T-helper 2 cell treated with Interferon-gamma antibody and Interleukin-4, amounts not matched to agents 5 μg/mL and 100 μg/mL, for 36 hours (primary cell): ENCODE results near the gene C17orf78.
"Not testable (repeated sequence)": the region's sequence is repeated elsewhere in the genome, so short reads cannot be mapped to it uniquely, and the experiment has no call there.

Experiments
- DNase-seq: peaks from one replicate; pipeline ENCODE4 v3.0.0; 2021; ENCODE audit warnings: low spot score
- H3K27ac Mint-ChIP-seq: one replicate; pipeline ENCODE4 v1.8.0; 2021; ENCODE audit warnings: mild to moderate bottlenecking, mixed read lengths
- H3K27me3 Mint-ChIP-seq: one replicate; pipeline ENCODE4 v1.8.0; 2021; ENCODE audit warnings: low read depth, mixed read lengths
- H3K36me3 Mint-ChIP-seq: one replicate; pipeline ENCODE4 v1.8.0; 2021; ENCODE audit warnings: low read depth, mixed read lengths
- H3K4me1 Mint-ChIP-seq: one replicate; pipeline ENCODE4 v1.8.0; 2021; ENCODE audit warnings: low read depth, mixed read lengths
- H3K4me3 Mint-ChIP-seq: one replicate; pipeline ENCODE4 v1.8.0; 2022; ENCODE audit warnings: mild to moderate bottlenecking, moderate library complexity, mixed read lengths
- H3K9me3 Mint-ChIP-seq: one replicate; pipeline ENCODE4 v1.8.0; 2021; ENCODE audit warnings: mixed read lengths

Gene C17orf78

DNA sequence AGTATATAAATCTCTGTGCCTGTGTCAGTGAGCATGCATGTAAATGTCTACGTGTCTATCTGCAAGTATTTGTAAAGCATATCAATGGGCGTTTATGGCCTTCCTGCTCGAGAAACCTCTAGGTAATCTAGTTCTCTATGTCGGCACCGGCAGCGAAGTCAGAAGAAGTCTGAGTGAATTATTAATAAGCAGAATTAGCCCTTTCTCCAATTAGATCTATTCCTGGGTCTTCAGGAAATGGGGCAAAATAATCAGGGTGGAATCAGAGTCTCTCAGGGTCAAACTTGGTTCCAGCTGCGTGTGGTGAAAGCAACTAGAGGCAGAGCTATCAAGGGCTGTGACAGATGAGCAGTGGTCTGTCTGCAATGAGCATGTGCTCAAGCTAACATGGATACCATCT, at the start of gene C17orf78:
Gene C17orf78, plus strand, starts transcription at position 280 of the 400 bp plus-strand sequence. Its CDS starts 108 bp downstream, at position 388.
- Mint-ChIP-seq H3K9me3 (no peaks in the 10 kb centered on the region), H3K27me3 (no peaks in the 10 kb centered on the region), H3K36me3 (no peaks in the 10 kb centered on the region), H3K4me3 (no peak within 1 kb of the TSS), H3K4me1 (peaks cover 5% of the 10 kb centered on the region), H3K27ac (no peak within 1 kb of the TSS)
- no peak for DNase-seq

DNA sequence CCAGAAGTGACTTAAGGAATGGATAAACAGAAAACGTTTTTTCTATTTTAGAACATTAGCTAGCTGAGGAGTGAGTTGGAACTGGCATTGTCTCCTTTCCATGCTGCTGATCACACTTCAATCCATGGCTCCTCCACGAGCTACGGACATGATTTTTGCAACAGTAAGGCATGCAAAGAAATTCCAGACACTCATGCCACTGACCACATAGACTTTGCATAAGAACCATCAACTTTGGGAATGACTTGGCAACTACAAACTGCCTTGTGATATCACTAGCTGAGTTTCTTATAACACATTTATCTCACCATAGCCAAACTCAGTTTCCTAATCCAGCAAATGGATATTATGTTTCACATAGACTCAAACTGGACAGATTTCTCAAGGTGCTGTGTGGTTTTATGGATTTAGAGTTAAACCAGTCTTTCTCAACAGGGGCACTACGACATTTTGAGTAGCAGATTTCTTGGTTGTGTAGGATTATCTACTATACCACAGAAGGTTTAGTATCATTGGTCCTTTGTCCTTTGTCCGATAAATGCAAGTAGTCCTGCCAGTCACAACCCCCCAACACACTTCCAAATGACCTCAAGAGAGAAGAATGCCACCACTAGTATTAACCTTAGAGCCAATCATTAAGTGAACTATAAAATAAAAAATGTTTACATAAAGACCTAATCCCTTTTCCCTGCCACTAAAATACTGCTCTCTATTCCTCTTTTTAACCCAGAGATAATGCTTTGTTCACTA, 48.3 kb upstream of the C17orf78 start:
- no peak overlapping the region for H3K4me3 Mint-ChIP-seq

DNA sequence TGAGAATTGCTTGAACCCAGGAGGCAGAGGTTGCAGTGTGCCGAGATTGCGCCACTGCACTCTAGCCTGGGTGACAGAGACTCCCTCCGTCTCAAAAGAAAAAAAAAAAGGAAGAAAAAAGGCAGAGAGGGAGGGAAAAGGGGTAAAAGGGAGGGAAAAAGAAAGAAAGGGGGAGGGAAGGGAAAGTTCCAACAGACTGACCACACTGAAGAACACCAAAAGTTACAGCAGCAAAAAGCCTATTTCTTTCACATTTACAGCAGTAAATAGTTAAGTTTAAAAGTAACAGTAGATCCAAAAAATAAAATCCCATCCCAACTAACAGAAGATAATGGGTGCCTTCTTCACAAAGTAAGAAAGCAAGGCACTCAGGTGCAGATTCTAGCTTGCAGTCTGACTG, 36.9 kb upstream of the C17orf78 start:
- Mint-ChIP-seq H3K9me3 (no peaks in the 10 kb centered on the region), H3K27me3 (no peaks in the 10 kb centered on the region), H3K4me3 (no peak overlapping the region), H3K4me1 (peaks cover 3% of the 10 kb centered on the region), H3K36me3 (peaks cover 23% of the 10 kb centered on the region), H3K27ac (no peak overlapping the region)
- DNase-seq = no peak

More for the DNA sequence above, 48.3 kb upstream of the C17orf78 start:
- H3K27me3 Mint-ChIP-seq = no peaks in the 10 kb centered on the region
- no peak overlapping the region for H3K27ac Mint-ChIP-seq
- H3K9me3 Mint-ChIP-seq = no peaks in the 10 kb centered on the region
- no peaks in the 10 kb centered on the region for H3K4me1 Mint-ChIP-seq
- peaks cover 30% of the 10 kb centered on the region for H3K36me3 Mint-ChIP-seq
- DNase-seq = no peak

DNA sequence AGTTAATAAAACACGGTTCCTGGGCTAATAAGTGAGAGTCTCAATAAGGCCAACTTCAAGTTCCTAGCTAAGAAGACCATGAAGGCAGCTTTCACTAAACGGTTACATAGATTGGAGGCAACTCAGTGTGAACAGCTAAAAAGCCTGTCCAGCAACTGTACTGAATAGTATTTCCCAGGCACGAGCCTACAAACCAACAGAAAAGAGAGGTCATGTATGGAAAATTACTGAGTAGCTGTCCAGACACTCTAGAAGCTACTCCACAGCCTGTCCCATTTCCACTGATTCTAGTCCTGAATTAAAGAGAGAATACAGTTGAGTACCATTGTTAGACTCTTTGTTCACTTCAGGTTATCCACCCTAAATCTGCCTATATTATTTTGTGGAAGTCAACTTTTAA, 36.5 kb upstream of the C17orf78 start:
- H3K9me3 Mint-ChIP-seq = no peaks in the 10 kb centered on the region
- no peak for DNase-seq
- H3K27ac Mint-ChIP-seq = no peak overlapping the region
- H3K36me3 Mint-ChIP-seq = peaks cover 23% of the 10 kb centered on the region
- H3K27me3 Mint-ChIP-seq = no peaks in the 10 kb centered on the region
- no peak overlapping the region for H3K4me3 Mint-ChIP-seq
- peaks cover 3% of the 10 kb centered on the region for H3K4me1 Mint-ChIP-seq

DNA sequence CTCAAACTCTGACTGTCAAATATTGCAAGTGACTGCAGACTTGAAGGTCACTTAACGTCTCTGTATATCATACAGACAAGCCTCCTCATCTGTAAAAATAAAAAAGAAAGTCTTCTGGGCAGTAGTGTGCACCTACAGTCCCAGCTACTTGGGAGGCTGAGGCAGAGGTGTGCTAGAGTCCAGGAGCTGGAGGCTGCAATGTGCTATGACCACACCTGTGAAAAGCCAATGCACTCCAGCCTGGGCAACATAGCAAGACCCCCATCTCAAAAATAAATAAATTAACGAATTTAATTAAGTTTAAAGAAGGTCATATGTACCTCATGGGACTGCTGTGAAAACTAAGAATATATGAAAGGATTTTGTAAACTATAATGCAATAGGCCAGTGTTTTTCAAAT, 35.0 kb upstream of the C17orf78 start:
- no peak overlapping the region for H3K4me3 Mint-ChIP-seq
- H3K27ac Mint-ChIP-seq = no peak overlapping the region
- peaks cover 13% of the 10 kb centered on the region for H3K4me1 Mint-ChIP-seq
- no peak for DNase-seq
- peaks cover 28% of the 10 kb centered on the region for H3K36me3 Mint-ChIP-seq
- H3K27me3 Mint-ChIP-seq = no peaks in the 10 kb centered on the region
- H3K9me3 Mint-ChIP-seq = no peaks in the 10 kb centered on the region

DNA sequence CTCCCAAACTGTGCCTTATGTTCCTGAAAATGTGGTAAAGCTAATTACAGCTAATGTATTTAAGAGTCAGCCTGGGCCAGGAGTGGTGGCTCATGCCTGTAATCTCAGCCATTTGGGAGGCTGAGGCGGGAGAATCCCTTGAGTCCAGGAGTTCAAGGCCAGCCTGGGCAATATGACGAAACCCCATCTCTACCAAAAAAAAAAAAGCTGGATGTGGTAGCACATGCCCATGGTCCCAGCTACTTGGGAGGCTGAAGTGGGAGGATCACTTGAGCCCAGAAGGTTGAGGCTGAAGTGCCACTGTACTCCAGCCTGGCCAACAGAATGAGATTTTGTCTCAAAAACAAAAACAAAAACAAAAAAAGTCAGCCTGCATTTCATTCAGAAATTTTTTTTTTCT, 33.2 kb upstream of the C17orf78 start:
- Mint-ChIP-seq H3K4me1 (peaks cover 15% of the 10 kb centered on the region), H3K27ac (no peak overlapping the region), H3K36me3 (peaks cover 32% of the 10 kb centered on the region), H3K27me3 (no peaks in the 10 kb centered on the region), H3K4me3 (no peak overlapping the region), H3K9me3 (peaks cover 6% of the 10 kb centered on the region)
- no peak for DNase-seq

DNA sequence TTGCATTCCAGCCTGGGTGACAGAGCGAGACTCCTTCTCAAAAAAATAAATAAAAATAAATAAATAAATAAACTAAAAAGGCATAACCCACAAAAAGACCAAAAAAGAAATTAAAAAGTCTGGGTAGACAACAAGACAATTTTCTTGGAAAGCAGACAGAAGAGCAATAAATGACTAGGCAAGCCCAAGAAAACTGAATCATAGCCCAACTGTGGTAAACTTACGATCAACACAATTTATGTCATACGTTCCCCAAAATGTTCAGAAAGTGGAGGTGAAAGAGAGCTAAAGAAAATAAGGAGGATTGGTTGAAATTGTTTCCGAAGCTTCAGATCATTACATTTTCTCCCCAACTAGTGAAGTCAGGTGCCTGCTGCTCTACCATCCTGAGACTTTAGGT, 31.3 kb upstream of the C17orf78 start:
- H3K4me3 Mint-ChIP-seq = no peak overlapping the region
- H3K36me3 Mint-ChIP-seq = peaks cover 28% of the 10 kb centered on the region

GRCh38 chr17:37346863-37347402, 28.9 kb upstream of the C17orf78 start:
- not testable (repeated sequence) for H3K4me3 Mint-ChIP-seq, H3K9me3 Mint-ChIP-seq, H3K27ac Mint-ChIP-seq, H3K27me3 Mint-ChIP-seq, DNase-seq
- H3K4me1 Mint-ChIP-seq = peaks cover 12% of the 10 kb centered on the region
- peaks cover 25% of the 10 kb centered on the region for H3K36me3 Mint-ChIP-seq

More for the DNA sequence above, 31.3 kb upstream of the C17orf78 start:
- Mint-ChIP-seq H3K27me3 (no peaks in the 10 kb centered on the region), H3K4me1 (peaks cover 15% of the 10 kb centered on the region), H3K27ac (peak overlapping the region; percentile 2), H3K9me3 (peaks cover 6% of the 10 kb centered on the region)
- no peak for DNase-seq

- H3K9me3 Mint-ChIP-seq, DNase-seq, H3K27me3 Mint-ChIP-seq, H3K36me3 Mint-ChIP-seq: not testable (repeated sequence)
- Mint-ChIP-seq H3K4me1 (peaks cover 21% of the 10 kb centered on the region), H3K4me3 (peak overlapping the region; percentile 95), H3K27ac (peak overlapping the region; percentile 10)
Observed at GRCh38 chr17:37356796-37357569, 18.8 kb upstream of the C17orf78 start.

- H3K27ac Mint-ChIP-seq = peak overlapping the region; percentile 89
- DNase-seq = peak; percentile 33
Observed at GRCh38 chr17:37358098-37358829, 17.5 kb upstream of the C17orf78 start.

DNA sequence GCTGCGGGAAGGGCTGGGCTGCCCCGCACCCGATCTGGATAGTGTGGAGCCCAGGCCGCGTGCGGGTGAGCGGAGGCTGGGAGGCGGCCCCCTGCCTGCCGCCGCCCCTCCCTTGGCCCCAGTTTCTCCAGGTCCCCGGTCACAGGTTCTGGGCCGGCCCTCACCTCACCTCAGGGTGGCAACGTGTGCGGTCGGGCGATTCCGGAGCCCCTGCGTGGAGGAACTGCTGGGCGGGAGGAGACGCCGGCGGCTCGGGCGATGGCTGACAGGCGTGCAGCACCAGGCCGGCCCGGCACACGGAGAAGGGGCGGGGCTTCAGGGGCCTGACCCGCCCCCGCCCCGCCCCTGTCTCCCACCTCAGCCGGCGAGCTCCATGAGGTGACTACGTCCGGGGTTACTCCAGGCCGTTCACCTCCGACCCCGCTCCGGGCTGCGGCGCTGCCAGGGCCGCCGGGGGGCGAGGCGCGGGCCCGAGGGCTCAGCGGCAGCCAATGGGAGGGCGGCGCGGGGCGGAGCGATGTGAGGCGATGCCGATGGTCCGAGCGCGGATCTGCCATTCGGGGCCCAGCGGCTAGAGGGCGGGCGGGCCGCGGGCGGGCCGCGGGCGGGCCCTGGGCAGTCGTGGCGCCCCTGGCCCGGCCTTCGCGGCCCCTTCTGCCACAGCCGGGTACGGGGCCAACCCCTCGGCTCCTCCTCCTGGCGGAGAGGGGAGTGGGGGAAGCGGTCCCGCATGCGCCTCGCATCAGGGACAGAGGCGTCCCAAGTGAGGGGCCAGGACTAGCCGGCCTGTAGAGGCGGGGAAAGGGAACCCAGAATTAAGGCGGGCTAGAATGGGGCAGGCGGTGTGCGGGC, 16.7 kb upstream of the C17orf78 start:
- H3K4me3 Mint-ChIP-seq = peak overlapping the region; percentile 95
- peak; percentile 97 for DNase-seq
- H3K27me3 Mint-ChIP-seq = no peaks in the 10 kb centered on the region
- peaks cover 21% of the 10 kb centered on the region for H3K4me1 Mint-ChIP-seq
- no peaks in the 10 kb centered on the region for H3K9me3 Mint-ChIP-seq
- H3K36me3 Mint-ChIP-seq = no peaks in the 10 kb centered on the region
- peak overlapping the region; percentile 89 for H3K27ac Mint-ChIP-seq

More at GRCh38 chr17:37358098-37358829, 17.5 kb upstream of the C17orf78 start:
- H3K36me3 Mint-ChIP-seq = no peaks in the 10 kb centered on the region
- H3K9me3 Mint-ChIP-seq = no peaks in the 10 kb centered on the region
- peak overlapping the region; percentile 95 for H3K4me3 Mint-ChIP-seq
- H3K4me1 Mint-ChIP-seq = peaks cover 21% of the 10 kb centered on the region
- H3K27me3 Mint-ChIP-seq = no peaks in the 10 kb centered on the region

GRCh38 chr17:37359682-37360188, 16.1 kb upstream of the C17orf78 start:
- DNase-seq = no peak
- no peaks in the 10 kb centered on the region for H3K36me3 Mint-ChIP-seq
- H3K9me3 Mint-ChIP-seq = no peaks in the 10 kb centered on the region
- peaks cover 21% of the 10 kb centered on the region for H3K4me1 Mint-ChIP-seq
- no peaks in the 10 kb centered on the region for H3K27me3 Mint-ChIP-seq
- peak overlapping the region; percentile 77 for H3K27ac Mint-ChIP-seq
- peak overlapping the region; percentile 77 for H3K4me3 Mint-ChIP-seq

DNA sequence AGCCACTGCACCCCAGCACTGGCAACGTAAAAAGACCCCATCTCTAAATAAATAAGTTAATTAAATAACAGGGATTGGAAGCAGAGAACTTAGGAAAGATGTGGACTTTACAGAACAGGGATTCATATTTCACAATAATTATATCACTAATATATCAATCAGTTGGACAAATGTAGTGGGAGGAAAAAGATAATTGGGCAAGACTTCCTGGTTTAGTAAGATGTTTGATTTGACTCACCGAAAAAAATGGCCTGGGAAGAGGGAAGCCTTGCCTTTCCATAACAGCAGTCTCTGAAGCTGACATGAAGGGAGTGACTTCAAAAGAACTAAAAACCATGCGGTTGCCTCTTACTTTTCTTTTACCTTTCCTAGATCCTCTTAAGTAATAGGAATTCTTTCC, 15.2 kb upstream of the C17orf78 start:
- Mint-ChIP-seq H3K4me1 (peaks cover 21% of the 10 kb centered on the region), H3K36me3 (no peaks in the 10 kb centered on the region), H3K27me3 (no peaks in the 10 kb centered on the region), H3K9me3 (no peaks in the 10 kb centered on the region), H3K4me3 (no peak overlapping the region), H3K27ac (no peak overlapping the region)
- DNase-seq = no peak
